GM21447 (cell line): ENCODE data around the gene CAMKK2.
"Not testable (repeated sequence)": the region's sequence is repeated elsewhere in the genome, so short reads cannot be mapped to it uniquely, and the experiment has no call there.

Source experiments
- ATAC-seq: cut with Tn5 transposase; IDR thresholded peaks from one replicate; pipeline ENCODE4 v1.9.1; 2021; ENCODE audit not compliant: unreplicated experiment

Gene CAMKK2

DNA sequence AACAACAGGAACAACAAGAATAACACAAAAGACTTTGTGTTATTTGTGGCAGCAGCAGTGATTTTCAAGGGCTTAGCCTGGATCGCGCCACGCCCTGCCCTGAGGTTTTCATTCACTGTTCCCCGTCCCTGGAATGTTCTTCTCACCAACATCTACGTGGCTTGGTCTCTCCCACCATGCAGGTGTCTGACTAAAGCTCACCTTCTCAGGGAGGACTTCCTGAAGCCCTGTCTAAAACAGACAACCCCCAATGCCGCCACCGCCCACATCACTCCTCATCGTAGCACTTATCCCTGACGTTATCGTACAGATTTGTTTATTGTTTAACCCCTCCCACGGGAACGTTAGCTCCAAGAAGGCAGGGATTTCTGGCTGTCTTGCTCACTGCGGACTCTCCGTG lies 46.1 kb downstream of the CAMKK2 start:
- no peak for ATAC-seq

GRCh38 chr12:121248622-121249021 lies 47.9 kb downstream of the CAMKK2 start:
- ATAC-seq: peak; percentile 72

- ATAC-seq: no peak
Measured at GRCh38 chr12:121246893-121247557, 49.5 kb downstream of the CAMKK2 start.

DNA sequence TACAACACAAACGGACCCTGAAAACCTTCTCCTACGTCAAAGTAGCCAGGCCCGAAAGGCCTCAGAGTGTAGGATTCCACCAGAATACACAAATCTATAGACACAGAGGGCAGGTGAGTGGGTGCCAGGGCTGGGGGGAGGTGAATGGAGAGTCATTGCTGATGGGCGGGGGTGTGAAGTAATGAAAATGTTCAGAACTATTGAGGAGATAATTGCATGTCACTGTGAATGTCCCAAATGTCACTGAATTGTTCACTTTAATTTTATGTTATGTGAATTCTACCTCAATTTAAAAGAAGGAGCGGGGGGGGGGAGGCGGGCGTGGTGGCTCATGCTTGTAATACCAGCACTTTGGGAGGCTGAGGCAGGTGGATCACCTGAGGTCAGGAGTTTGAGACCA lies 50.6 kb downstream of the CAMKK2 start:
- ATAC-seq: no peak

DNA sequence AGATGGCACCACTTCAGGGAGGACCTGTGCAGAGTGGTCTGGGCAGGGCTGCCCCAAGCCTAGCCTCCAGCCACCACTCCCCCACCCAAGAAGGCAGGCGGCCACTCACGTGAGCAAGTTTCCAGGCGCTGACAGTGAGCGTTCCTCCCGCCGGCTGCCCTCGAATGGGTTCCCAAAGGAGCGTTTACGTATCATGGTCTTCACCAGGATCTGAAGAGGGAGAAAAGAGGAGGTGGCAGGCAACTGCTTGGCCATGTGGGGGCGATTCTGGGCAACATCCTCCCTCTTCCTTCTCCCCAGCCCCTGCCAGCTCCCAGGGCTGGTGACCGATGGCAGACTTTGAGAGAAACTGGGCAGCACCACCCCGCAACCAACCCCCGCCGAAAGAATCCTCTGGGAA lies 51.5 kb downstream of the CAMKK2 start:
- no peak for ATAC-seq

GRCh38 chr12:121241156-121241970 lies 55.1 kb downstream of the CAMKK2 start:
- ATAC-seq: no peak

- ATAC-seq: no peak
Measured at GRCh38 chr12:121240484-121241101, 55.9 kb downstream of the CAMKK2 start.

- ATAC-seq: no peak
Measured at GRCh38 chr12:121240062-121240420, 56.5 kb downstream of the CAMKK2 start.

- no peak for ATAC-seq
Measured at GRCh38 chr12:121239351-121240061, 57.0 kb downstream of the CAMKK2 start.

DNA sequence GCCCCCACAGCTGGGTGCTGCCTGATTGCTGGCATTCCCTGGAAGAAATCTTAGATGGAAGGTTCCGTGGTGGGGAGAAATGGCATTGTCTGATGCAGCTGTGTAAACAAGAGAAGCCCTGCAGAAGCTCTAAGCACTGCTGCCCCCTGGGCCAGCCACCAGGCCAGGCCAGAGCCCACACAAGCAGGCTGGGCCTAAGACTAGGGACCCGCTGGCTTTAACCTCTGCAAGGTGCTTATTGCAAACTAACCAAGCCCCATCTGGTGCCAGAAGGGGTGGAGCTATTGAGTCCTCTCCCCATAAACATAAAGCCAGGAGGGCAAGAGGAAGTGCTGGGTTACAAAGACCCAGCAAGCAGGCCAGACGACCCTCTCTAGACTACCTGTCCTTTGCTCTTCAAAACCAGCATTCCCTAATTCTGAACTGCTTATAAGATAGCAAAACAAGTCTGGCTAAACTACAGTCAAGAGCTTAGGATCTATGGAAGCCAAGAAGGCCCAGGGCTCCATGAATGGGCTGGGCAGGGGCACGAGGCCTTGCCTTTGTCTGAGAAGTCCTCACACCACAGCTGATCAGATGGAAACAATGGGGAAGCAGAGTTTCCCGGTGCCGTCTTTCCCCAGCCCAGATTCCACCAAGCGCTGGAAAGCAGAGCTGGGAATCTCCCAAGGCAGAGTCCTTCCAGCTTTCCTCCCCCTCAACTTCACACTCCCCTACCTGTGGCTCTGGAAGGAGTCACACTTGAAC lies 57.7 kb downstream of the CAMKK2 start:
- ATAC-seq: no peak

GRCh38 chr12:121238086-121238485 lies 58.4 kb downstream of the CAMKK2 start:
- ATAC-seq: no peak

DNA sequence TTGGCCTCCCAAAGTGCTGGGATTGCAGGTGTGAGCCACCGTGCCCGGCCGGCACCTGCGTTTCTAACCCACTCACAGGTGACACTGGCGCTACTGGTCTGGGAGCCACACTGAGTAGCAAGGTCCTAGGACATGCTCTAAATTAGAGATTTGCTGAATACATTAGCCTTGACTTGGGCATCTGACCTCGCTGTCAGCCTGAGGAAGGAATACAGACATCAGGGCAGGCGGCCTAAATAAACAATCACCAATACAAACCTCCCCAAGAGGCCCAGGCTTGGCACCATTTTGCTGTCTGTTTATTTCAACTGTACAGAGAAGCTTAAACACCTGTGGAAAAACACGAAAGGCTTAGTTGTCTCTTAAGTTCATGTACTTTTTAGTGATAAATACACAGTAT lies 59.1 kb downstream of the CAMKK2 start:
- ATAC-seq: no peak

- no peak for ATAC-seq
Measured at GRCh38 chr12:121236776-121237175, 59.7 kb downstream of the CAMKK2 start.

- ATAC-seq: no peak
Measured at GRCh38 chr12:121233628-121234020, 62.9 kb downstream of the CAMKK2 start.

DNA sequence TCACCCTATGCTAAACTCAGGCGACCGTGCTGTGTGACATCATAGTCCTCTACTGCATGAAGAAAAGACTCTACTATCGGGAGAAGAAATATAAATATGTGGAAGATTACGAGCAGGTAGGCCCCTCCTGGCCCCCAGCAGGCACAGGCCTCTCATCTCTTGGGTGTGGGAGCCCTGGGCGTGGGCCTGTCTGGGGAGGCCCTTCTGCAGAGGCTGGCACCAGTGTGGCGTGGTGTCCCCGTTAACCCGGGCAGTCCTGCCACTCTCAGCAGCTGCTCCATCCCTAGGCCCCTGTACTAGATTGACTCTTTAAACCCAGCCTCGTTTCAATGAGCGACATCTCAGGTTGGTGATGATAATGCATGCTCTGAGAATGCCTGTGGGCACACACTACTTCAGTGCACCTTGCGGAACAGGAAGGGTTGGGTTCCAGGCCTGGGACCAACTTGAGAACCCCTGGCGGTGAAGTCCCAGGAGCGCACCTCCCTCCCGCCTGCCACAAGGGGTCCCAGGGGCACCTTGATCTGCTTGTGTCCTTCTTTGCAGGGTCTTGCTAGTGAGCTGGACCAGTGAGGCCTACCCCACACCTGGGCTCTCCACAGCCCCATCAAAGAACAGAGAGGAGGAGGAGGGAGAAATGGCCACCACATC lies 63.4 kb downstream of the CAMKK2 start:
- no peak for ATAC-seq

DNA sequence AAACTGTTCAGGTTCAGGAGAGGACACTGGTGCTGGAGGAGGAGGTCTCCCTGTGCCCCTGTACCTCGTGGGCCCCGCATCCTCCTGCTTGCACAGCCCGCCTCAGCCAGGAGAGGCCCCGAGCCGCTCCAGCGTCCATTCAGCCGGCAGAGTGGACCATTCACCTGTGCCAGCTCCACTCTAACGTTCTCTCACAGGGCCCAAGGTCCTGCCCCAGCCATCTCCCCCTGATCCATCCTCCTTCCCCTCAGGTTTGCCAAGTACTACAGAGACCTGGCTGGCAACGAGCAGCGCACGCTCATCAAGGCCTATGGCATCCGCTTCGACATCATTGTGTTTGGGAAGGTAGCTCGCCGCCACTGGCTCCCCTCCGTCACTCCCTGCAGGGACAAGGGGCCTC lies 64.3 kb downstream of the CAMKK2 start:
- no peak for ATAC-seq

DNA sequence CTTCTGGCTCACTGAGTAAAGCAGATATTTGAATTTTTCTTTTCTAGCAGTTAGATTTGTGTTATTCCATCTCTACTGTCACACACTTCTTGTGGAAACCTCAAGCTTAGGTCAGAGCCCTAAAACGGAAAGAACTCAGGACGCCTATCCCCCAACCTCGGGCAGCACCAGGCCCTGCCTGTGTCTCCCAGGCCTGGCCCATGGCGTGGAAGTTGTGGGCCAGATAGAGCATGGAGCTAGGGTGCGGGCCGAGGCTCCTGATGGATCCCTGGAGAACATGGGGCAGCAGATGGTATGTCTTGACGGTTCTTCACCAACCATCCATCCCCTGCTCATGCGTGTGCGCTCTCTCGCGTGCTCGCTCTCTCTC lies 66.0 kb downstream of the CAMKK2 start:
- ATAC-seq: no peak

DNA sequence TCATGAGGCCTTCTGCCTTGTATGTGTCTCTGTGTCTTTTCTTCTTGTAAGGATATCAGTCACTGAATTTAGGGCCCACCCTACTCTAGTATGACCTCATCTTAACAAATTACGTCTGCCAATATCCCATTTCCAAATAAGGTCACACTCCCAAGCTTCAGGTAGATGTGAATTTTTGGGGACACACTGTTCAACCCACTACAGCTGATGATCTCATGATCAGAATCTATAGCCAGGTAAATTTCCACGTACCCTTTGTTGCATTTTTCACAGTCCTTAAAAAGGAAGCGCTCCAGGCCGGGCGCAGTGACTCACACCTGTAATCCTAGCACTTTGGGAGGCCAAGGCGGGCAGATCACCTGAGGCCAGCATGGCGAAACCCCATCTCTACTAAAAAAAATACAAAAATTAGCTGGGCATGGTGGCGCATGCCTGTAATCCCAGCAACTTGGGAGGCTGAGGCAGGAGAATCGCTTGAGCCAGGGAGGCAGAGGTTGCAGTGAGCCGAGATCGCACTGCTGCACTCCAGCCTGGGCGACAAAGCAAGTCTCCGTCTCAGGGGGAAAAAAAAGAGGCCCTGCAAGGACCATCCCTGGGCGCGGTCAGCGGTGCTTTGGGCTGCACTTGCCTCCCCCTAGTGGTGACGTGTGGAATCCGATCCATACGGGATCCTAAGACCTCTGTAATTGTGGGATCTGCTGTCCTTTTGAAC lies 66.5 kb downstream of the CAMKK2 start:
- not testable (repeated sequence) for ATAC-seq

GRCh38 chr12:121228919-121229665 lies 67.4 kb downstream of the CAMKK2 start:
- ATAC-seq: no peak
